Posterior cingulate gyrus (tissue), 11 donors: ENCODE results near the gene CDC7.

Experiments
- DNase-seq, 10 donors: peaks; one replicate each; pipeline versions ENCODE4 v3.0.0 to v3.0.0-alpha.2; 2020 to 2021; ENCODE audit warnings: mixed read lengths in 3 of 10
- intact Hi-C: fragments of 100-400 bp; cut with DNase I; formaldehyde crosslinking; loops from one replicate; pipeline ENCODE4 v1.15.1; 2023

Gene CDC7

GRCh38 chr1:91546301-91546581 lies 45.6 kb downstream of the CDC7 start:
- intact Hi-C loops, result no loop called here
- no peak for DNase-seq

- intact Hi-C loops, result no loop called here
- no peak for DNase-seq
Observed at GRCh38 chr1:91546876-91547275, 46.2 kb downstream of the CDC7 start.

- no peak for DNase-seq
Observed at GRCh38 chr1:91548376-91549040, 47.9 kb downstream of the CDC7 start.

GRCh38 chr1:91549041-91549735 lies 48.5 kb downstream of the CDC7 start:
- intact Hi-C loops, result no loop called here

More at GRCh38 chr1:91548376-91549040, 47.9 kb downstream of the CDC7 start:
- intact Hi-C loops, result no loop called here

GRCh38 chr1:91550961-91551360 lies 50.3 kb downstream of the CDC7 start:
- intact Hi-C loops, result no loop called here

More at GRCh38 chr1:91549041-91549735, 48.5 kb downstream of the CDC7 start:
- DNase-seq, result no peak

GRCh38 chr1:91552091-91552490 lies 51.4 kb downstream of the CDC7 start:
- intact Hi-C loops, result no loop called here
- no peak for DNase-seq

More at GRCh38 chr1:91550961-91551360, 50.3 kb downstream of the CDC7 start:
- DNase-seq, result no peak

- intact Hi-C loops, result no loop called here
Observed at GRCh38 chr1:91552596-91552995, 51.9 kb downstream of the CDC7 start.

GRCh38 chr1:91553177-91553591 lies 52.5 kb downstream of the CDC7 start:
- intact Hi-C loops, result no loop called here

More at GRCh38 chr1:91552596-91552995, 51.9 kb downstream of the CDC7 start:
- no peak for DNase-seq

GRCh38 chr1:91555074-91555730 lies 54.6 kb downstream of the CDC7 start:
- DNase-seq, result no peak
- intact Hi-C loops, result no loop called here

More at GRCh38 chr1:91553177-91553591, 52.5 kb downstream of the CDC7 start:
- peak in 5 of 10 donors; percentile 12 to 82 (median 15) for DNase-seq

GRCh38 chr1:91555821-91556531 lies 55.3 kb downstream of the CDC7 start:
- no peak for DNase-seq
- intact Hi-C loops, result no loop called here

GRCh38 chr1:91556556-91556955 lies 55.9 kb downstream of the CDC7 start:
- intact Hi-C loops, result no loop called here
- DNase-seq, result no peak

GRCh38 chr1:91557039-91557690 lies 56.5 kb downstream of the CDC7 start:
- no peak for DNase-seq
- intact Hi-C loops, result no loop called here

GRCh38 chr1:91557826-91558225 lies 57.2 kb downstream of the CDC7 start:
- DNase-seq, result no peak
- intact Hi-C loops, result no loop called here

GRCh38 chr1:91559046-91559750 lies 58.5 kb downstream of the CDC7 start:
- DNase-seq, result no peak
- intact Hi-C loops, result no loop called here

- no peak for DNase-seq
- intact Hi-C loops, result no loop called here
Observed at GRCh38 chr1:91559838-91560565, 59.4 kb downstream of the CDC7 start.

GRCh38 chr1:91564888-91565701 lies 64.4 kb downstream of the CDC7 start:
- no peak for DNase-seq
- intact Hi-C loops, result no loop called here

- no peak for DNase-seq
- intact Hi-C loops, result no loop called here
Observed at GRCh38 chr1:91567583-91567982, 66.9 kb downstream of the CDC7 start.

- intact Hi-C loops, result no loop called here
- DNase-seq, result no peak
Observed at GRCh38 chr1:91568261-91568660, 67.6 kb downstream of the CDC7 start.
